Measurements from ENCODE around the gene GCNT1.
"Not testable (repeated sequence)": the region's sequence is repeated elsewhere in the genome, so short reads cannot be mapped to it uniquely, and the experiment has no call there.

Gene GCNT1

DNA sequence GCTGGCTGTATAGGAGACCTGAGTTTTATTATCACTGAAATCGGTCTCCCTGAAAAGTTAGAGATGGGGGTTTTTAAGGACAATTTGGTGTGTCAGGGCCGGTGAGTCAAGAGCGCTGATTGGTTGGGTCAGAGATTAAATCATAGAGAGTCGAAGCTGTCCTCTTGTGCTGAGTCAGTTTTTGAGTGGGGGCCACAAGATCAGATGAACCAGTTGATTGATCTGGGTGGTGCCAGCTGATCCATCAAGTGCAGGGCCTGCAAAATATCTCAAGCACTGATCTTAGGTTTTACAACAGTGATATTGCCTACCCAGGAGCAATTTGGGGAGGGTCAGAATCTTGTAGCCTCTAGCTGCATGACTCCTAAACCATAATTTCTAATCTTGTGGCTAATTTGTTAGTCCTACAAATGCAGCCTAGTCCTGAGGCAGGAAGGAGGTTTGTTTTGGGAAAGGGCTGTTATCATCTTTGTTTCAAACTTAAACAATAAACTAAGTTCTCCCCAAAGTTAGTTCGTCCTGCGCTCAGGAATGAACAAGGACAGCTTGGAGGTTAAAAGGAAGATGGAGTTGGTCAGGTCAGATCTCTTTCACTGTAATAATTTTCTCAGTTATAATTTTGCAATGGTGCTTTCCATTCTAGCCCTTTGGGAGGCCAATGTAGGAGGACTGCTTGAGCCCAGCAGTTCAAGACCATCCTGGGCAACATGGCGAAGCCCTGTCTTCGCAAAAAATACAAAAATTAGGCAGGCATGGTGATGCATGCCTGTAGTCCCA is 33.1 kb upstream of the GCNT1 start:
- Histone ChIP-seq H3K9me3 (ENCODE audit: control insufficient read depth in 1 of 2, low read length in 2 of 2) (no peaks in the 10 kb centered on the region), H3K36me3 (ENCODE audit: control insufficient read depth in 1 of 2, insufficient read depth in 2 of 2, low read length in 2 of 2) (no peaks in the 10 kb centered on the region), H3K27ac (ENCODE audit: low read length) (no peak overlapping the region), H3K4me3 (ENCODE audit: low read depth in 1 of 2, low read length in 2 of 2) (no peak overlapping the region), H3K4me1 (ENCODE audit: control insufficient read depth in 1 of 2, insufficient read depth in 2 of 2, low read length in 2 of 2) (no peaks in the 10 kb centered on the region), H3K27me3 (ENCODE audit: low read depth, low read length) (no peaks in the 10 kb centered on the region)

DNA sequence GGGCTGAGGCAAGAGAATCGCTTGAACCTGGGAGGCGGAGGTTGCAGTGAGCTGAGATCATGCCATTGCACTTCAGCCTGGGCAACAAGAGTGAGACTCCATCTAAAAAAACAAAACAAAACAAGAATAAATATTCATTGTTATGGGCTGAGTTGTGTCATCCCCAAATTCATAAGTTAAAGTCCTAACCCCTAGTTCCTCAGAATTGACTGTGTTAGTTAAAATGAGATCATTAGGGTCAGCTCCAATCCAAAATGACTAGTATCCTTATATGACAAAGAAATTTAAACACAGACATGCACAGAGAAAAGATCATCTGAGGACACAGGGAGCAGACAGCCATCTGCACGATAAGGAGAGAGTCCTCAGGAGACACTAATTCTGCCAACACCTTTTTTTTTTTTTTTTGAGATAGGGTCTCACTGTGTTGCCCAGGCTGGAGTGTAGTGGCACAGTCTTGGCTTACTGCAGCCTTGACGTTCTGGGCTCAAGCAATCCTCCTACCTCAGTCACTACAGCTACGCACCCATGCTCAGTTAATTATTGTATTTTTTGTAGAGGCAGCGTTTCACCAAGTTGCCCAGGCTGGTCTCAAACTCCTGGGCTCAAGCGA is 32.1 kb upstream of the GCNT1 start:
- Histone ChIP-seq H3K27me3 (ENCODE audit: low read depth, low read length) (no peaks in the 10 kb centered on the region), H3K4me3 (ENCODE audit: low read depth in 1 of 2, low read length in 2 of 2) (no peak overlapping the region), H3K9me3 (ENCODE audit: control insufficient read depth in 1 of 2, low read length in 2 of 2) (no peaks in the 10 kb centered on the region), H3K4me1 (ENCODE audit: control insufficient read depth in 1 of 2, insufficient read depth in 2 of 2, low read length in 2 of 2) (no peaks in the 10 kb centered on the region), H3K27ac (ENCODE audit: low read length) (no peak overlapping the region), H3K36me3 (ENCODE audit: control insufficient read depth in 1 of 2, insufficient read depth in 2 of 2, low read length in 2 of 2) (no peaks in the 10 kb centered on the region)

DNA sequence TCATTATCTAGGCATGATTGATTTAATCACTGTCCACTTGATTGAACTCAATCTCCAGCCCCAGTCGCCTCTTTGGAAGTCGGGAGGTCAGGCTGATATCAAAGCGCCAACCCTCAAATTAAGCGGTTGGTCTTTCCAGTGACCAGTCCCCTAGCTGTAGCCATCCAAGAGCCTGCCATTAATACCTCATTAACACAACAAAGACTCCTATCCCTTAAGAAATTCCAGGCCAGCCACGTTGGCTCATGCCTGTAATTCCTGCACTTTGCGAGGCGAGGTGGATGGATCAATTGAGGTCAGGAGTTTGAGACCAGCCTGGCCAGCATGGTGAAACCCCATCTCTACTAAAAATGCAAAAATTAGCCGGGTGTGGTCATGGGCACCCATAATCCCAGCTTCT is 27.4 kb upstream of the GCNT1 start:
- no peak overlapping the region for H3K4me3 ChIP-seq (ENCODE audit: low read depth in 1 of 2, low read length in 2 of 2)
- H3K27me3 ChIP-seq (ENCODE audit: low read depth, low read length): no peaks in the 10 kb centered on the region
- no peaks in the 10 kb centered on the region for H3K9me3 ChIP-seq (ENCODE audit: control insufficient read depth in 1 of 2, low read length in 2 of 2)
- no peaks in the 10 kb centered on the region for H3K4me1 ChIP-seq (ENCODE audit: control insufficient read depth in 1 of 2, insufficient read depth in 2 of 2, low read length in 2 of 2)
- no peak overlapping the region for H3K27ac ChIP-seq (ENCODE audit: low read length)
- no peaks in the 10 kb centered on the region for H3K36me3 ChIP-seq (ENCODE audit: control insufficient read depth in 1 of 2, insufficient read depth in 2 of 2, low read length in 2 of 2)

DNA sequence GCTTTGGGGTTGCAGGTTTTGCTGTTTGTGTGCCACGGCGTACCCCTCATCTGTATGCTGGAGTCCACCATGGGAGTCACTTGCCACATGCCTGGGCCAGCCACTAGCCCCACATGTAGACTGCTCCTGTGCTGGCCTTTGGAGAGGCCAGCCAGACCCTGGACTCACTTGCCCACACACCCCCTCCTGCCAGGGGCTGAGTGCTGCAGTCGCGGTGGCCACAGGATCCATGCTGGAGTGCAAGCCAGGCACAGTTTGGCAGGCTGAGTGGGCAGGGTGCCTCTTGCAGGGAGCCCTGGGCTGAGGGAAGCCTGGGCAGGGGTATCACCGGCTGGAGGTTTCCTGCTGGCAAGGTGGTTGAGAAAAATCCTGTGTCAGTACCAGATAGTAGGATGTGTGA is 25.6 kb upstream of the GCNT1 start:
- no peaks in the 10 kb centered on the region for H3K9me3 ChIP-seq (ENCODE audit: control insufficient read depth in 1 of 2, low read length in 2 of 2)
- no peak overlapping the region for H3K27ac ChIP-seq (ENCODE audit: low read length)
- no peak overlapping the region for H3K4me3 ChIP-seq (ENCODE audit: low read depth in 1 of 2, low read length in 2 of 2)
- no peaks in the 10 kb centered on the region for H3K4me1 ChIP-seq (ENCODE audit: control insufficient read depth in 1 of 2, insufficient read depth in 2 of 2, low read length in 2 of 2)
- no peaks in the 10 kb centered on the region for H3K27me3 ChIP-seq (ENCODE audit: low read depth, low read length)
- H3K36me3 ChIP-seq (ENCODE audit: control insufficient read depth in 1 of 2, insufficient read depth in 2 of 2, low read length in 2 of 2): no peaks in the 10 kb centered on the region

DNA sequence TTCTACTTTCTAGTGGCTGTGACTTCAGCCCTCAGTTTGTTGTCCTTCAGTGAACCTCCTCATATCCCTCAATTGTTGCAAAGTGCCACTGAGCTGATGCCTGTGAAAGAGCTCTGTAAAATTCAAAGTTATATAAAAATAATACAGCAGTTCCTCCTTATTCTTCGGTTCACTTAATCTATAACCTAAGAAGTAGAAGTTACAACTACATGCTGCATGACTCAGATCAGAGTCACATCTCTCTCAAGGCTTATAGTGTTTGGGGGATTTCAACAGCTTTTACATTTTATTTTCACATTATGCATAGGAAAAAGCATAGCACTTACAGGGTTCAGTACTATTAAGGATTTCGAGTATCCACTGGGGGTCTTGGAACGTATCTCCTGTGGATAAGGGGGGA is 25.1 kb upstream of the GCNT1 start:
- Histone ChIP-seq H3K9me3 (ENCODE audit: control insufficient read depth in 1 of 2, low read length in 2 of 2) (no peaks in the 10 kb centered on the region), H3K4me1 (ENCODE audit: control insufficient read depth in 1 of 2, insufficient read depth in 2 of 2, low read length in 2 of 2) (no peaks in the 10 kb centered on the region), H3K36me3 (ENCODE audit: control insufficient read depth in 1 of 2, insufficient read depth in 2 of 2, low read length in 2 of 2) (no peaks in the 10 kb centered on the region), H3K27ac (ENCODE audit: low read length) (no peak overlapping the region), H3K27me3 (ENCODE audit: low read depth, low read length) (no peaks in the 10 kb centered on the region), H3K4me3 (ENCODE audit: low read depth in 1 of 2, low read length in 2 of 2) (no peak overlapping the region)

DNA sequence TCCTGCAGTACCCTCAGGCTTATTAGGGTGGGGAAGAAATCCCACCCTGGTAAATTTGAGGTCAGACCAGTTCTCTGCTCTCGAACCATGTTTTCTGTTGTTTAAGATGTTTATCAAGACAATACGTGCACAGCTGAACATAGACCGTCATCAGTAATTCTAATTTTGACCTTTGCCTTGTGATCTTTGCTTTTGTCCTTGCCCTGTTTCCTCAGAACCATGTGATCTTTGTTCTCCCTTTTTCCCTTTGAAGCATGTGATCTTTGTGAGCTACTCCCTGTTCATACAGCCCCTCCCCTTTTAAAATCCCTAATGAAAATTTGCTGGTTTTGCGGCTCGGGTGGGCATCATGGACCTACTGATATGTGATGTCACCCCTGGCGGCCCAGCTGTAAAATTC is 24.1 kb upstream of the GCNT1 start:
- H3K4me1 ChIP-seq (ENCODE audit: control insufficient read depth in 1 of 2, insufficient read depth in 2 of 2, low read length in 2 of 2); H3K27me3 ChIP-seq (ENCODE audit: low read depth, low read length); H3K9me3 ChIP-seq (ENCODE audit: control insufficient read depth in 1 of 2, low read length in 2 of 2); H3K27ac ChIP-seq (ENCODE audit: low read length); H3K36me3 ChIP-seq (ENCODE audit: control insufficient read depth in 1 of 2, insufficient read depth in 2 of 2, low read length in 2 of 2); H3K4me3 ChIP-seq (ENCODE audit: low read depth in 1 of 2, low read length in 2 of 2): not testable (repeated sequence)

DNA sequence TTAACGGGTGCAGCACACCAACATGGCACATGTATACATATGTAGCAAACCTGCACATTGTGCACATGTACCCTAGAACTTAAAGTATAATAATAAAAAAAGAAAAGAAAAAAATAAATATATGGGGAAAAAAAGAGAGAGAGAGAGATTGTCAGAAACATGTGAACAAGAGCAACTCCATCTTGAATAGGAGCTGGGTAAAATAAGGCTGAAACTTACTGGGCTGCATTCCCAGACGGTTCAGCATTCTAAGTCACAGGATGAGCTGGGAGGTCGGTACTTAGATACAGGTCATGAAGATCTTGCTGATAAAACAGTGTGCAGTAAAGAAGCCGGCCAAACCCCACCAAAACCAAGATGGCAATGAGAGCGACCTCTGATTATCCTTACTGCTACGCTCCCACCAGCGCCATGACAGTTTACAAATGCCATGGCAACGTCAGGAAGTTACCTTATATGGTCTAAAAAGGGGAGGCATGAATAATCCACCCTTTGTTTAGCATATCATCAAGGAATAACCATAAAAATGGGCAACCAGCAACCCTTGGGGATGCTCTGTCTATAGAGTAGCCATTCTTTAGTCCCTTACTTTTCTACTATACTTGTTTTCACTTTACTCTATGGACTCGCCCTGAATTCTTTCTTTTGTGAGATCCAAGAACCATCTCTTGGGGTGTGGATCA is 21.8 kb upstream of the GCNT1 start:
- not testable (repeated sequence) for H3K36me3 ChIP-seq (ENCODE audit: control insufficient read depth in 1 of 2, insufficient read depth in 2 of 2, low read length in 2 of 2); H3K9me3 ChIP-seq (ENCODE audit: control insufficient read depth in 1 of 2, low read length in 2 of 2)

DNA sequence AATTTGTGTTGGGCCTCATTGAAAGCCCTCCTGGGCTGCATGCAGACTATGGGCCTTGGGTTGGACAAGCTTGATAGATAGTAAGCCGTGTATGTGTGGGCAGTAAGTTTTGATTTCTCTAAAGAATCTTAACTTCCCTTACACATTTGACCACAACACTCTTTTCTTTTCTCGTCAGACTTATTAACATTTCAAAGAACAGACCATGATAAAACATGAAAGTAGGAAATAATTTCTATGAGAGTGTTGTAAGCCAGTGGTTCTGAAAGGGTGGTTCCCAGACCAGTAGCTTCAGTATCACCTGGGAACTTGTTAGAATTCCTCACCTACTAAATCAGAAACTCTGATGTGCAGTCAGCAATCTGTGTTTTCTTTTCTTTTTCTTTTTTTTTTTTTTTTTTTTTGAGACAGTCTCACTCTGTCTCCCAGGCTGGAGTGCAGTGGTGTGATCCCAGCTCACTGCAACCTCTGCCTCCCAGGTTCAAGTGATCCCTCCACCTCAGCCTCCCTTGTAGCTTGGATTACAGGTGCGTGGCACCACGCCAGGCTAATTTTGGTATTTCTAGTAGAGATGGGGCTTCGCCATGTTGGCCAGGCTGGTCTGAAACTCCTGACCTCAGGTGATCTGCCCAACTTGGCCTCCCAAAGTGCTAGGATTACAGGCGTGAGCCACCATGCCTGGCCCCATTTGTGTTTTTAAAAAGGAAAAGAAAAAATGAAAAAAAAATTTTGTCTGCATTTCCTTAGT is 20.0 kb upstream of the GCNT1 start:
- no peaks in the 10 kb centered on the region for H3K36me3 ChIP-seq (ENCODE audit: control insufficient read depth in 1 of 2, insufficient read depth in 2 of 2, low read length in 2 of 2)
- no peaks in the 10 kb centered on the region for H3K27me3 ChIP-seq (ENCODE audit: low read depth, low read length)
- no peaks in the 10 kb centered on the region for H3K9me3 ChIP-seq (ENCODE audit: control insufficient read depth in 1 of 2, low read length in 2 of 2)
- H3K4me1 ChIP-seq (ENCODE audit: control insufficient read depth in 1 of 2, insufficient read depth in 2 of 2, low read length in 2 of 2): no peaks in the 10 kb centered on the region
- H3K4me3 ChIP-seq (ENCODE audit: low read depth in 1 of 2, low read length in 2 of 2): no peak overlapping the region
- no peak overlapping the region for H3K27ac ChIP-seq (ENCODE audit: low read length)

More for the DNA sequence above, 21.8 kb upstream of the GCNT1 start:
- not testable (repeated sequence) for H3K4me1 ChIP-seq (ENCODE audit: control insufficient read depth in 1 of 2, insufficient read depth in 2 of 2, low read length in 2 of 2); H3K27ac ChIP-seq (ENCODE audit: low read length); H3K4me3 ChIP-seq (ENCODE audit: low read depth in 1 of 2, low read length in 2 of 2); H3K27me3 ChIP-seq (ENCODE audit: low read depth, low read length)

DNA sequence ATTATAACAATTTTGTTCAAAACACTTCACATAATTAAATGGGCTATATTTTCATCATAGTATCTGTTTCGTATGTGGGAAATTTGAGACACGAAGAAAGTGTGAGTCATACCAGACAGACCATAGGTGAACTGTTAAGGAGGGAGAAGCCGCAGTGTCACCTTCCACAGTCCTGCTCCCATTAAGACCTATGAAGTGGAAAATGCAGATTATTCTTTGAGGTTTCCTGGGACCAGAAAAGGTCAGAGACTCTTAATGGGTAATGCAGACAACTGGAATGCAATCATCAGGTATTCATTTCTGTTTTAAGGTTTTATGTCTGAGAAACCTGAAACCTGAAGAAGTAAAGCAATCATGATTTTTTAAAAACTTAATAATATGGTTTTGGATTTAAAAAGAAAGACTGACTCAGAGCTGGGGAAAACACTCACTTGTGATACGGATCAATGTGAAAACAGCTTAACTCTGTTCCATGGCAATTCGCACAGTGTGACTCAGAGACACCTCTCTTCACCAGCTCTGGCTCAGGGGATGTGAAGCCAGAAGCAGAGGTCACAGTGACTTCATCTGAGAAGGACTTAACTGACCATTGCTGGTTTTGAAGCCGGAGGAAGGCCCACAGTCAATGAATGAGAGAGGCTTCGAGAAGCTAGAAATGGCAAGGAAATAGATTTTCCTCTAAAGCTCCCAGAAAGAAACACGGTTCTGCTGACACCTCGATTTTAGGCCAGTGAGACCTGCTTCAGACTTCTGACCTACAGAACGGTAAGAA is 17.2 kb upstream of the GCNT1 start:
- no peak overlapping the region for H3K27ac ChIP-seq (ENCODE audit: low read length)
- no peaks in the 10 kb centered on the region for H3K36me3 ChIP-seq (ENCODE audit: control insufficient read depth in 1 of 2, insufficient read depth in 2 of 2, low read length in 2 of 2)
- no peak overlapping the region for H3K4me3 ChIP-seq (ENCODE audit: low read depth in 1 of 2, low read length in 2 of 2)
- H3K9me3 ChIP-seq (ENCODE audit: control insufficient read depth in 1 of 2, low read length in 2 of 2): no peaks in the 10 kb centered on the region
- no peaks in the 10 kb centered on the region for H3K4me1 ChIP-seq (ENCODE audit: control insufficient read depth in 1 of 2, insufficient read depth in 2 of 2, low read length in 2 of 2)
- no peaks in the 10 kb centered on the region for H3K27me3 ChIP-seq (ENCODE audit: low read depth, low read length)

DNA sequence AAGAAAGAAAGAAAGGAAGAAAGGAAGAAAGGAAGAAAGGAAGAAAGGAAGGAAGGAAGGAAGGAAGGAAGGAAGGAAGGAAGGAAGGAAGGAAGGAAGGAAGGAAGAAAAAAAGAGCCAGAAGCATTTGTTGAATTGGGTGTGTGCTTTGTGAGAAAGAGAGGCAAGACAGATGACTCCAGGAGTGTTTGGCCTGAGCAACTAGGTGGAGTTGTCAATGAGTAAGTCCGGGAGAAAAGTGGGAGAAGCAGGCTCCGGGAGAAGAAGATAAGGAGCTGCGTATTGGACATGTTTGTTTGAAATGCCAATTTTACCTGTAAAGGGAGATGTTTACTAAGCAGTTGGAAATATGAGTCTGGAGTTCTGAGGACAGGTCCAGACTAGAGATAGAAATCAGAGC is 15.1 kb upstream of the GCNT1 start:
- H3K27ac ChIP-seq (ENCODE audit: low read length): no peak overlapping the region
- peaks cover 0 to 4% of the 10 kb centered on the region in 2 donors for H3K4me1 ChIP-seq (ENCODE audit: control insufficient read depth in 1 of 2, insufficient read depth in 2 of 2, low read length in 2 of 2)

More for the DNA sequence above, 15.1 kb upstream of the GCNT1 start:
- Histone ChIP-seq H3K36me3 (ENCODE audit: control insufficient read depth in 1 of 2, insufficient read depth in 2 of 2, low read length in 2 of 2) (no peaks in the 10 kb centered on the region), H3K9me3 (ENCODE audit: control insufficient read depth in 1 of 2, low read length in 2 of 2) (no peaks in the 10 kb centered on the region), H3K4me3 (ENCODE audit: low read depth in 1 of 2, low read length in 2 of 2) (no peak overlapping the region), H3K27me3 (ENCODE audit: low read depth, low read length) (no peaks in the 10 kb centered on the region)

Data from muscle layer of duodenum (tissue), 2 donors.